Adrenal gland (tissue), 5 donors: Measurements from ENCODE around the gene ATP1A1.

Source experiments
- POLR2A ChIP-seq, 2 donors: fragments of 450-650 bp; IDR thresholded peaks; one replicate each; pipeline ENCODE4 v1.6.1; 2017; ENCODE audit warnings: antibody characterized with exemption in 2 of 2, mild to moderate bottlenecking in 2 of 2, moderate library complexity in 1 of 2
- TF ChIP-seq, protein P1 (sequence below), 6 experiments: fragments of 450-650 bp in 4 of 6; fragments of 200-600 bp in 2 of 6; sonication (generic) in 1 of 6; IDR thresholded peaks; 1 replicate in 5 of 6; 2 replicates in 1 of 6; pipeline versions ENCODE4 v1.5.1 to v1.8.0; 2016 to 2021; ENCODE audit warnings: antibody characterized with exemption in 6 of 6, mild to moderate bottlenecking in 2 of 6, moderate library complexity in 1 of 6
- donor health status: DM: no; HTN: no; CAD: no.

GRCh38 chr1:116425987-116426386, 52.9 kb downstream of the ATP1A1 start:
- TF ChIP-seq, protein P1, sequence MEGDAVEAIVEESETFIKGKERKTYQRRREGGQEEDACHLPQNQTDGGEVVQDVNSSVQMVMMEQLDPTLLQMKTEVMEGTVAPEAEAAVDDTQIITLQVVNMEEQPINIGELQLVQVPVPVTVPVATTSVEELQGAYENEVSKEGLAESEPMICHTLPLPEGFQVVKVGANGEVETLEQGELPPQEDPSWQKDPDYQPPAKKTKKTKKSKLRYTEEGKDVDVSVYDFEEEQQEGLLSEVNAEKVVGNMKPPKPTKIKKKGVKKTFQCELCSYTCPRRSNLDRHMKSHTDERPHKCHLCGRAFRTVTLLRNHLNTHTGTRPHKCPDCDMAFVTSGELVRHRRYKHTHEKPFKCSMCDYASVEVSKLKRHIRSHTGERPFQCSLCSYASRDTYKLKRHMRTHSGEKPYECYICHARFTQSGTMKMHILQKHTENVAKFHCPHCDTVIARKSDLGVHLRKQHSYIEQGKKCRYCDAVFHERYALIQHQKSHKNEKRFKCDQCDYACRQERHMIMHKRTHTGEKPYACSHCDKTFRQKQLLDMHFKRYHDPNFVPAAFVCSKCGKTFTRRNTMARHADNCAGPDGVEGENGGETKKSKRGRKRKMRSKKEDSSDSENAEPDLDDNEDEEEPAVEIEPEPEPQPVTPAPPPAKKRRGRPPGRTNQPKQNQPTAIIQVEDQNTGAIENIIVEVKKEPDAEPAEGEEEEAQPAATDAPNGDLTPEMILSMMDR (IDR thresholded peaks at IDR 0.05), result no peak
- TF ChIP-seq POLR2A (IDR thresholded peaks at IDR 0.05), result no peak
